IMR-90 (cell line): Measurements from ENCODE around the gene ADORA2A. TPM values are rescaled to one million over a fixed set of nuclear protein-coding genes. Genes with fewer than 3 reads are reported as not detected.
A peak's percentile ranks its signal among the peaks of the same experiment; 100 is the strongest.

Experiments used
- ATAC-seq: fragments of 200-7000 bp; cut with Tn5 transposase; 2 replicates; pipeline ENCODE4 v1.9.1; 2020; ENCODE audit warnings: low read depth, mild to moderate bottlenecking, moderate library complexity
- BruUV-seq: library from RNA; stranded (reverse); fragments of 400-500 nt; replicated peaks from 2 replicates; lab custom pipeline; 2021; lab: Mats Ljungman, UMichigan
- CTCF ChIA-PET: fragments of 300-600 bp; formaldehyde crosslinking; extraction: SDS; loops from one replicate; lab custom pipeline; 2021; ENCODE audit warnings: antibody characterized with exemption; lab: Yijun Ruan, JAX
- POLR2A ChIA-PET: fragments of 300-600 bp; sonication (Branson Sonifier 250); formaldehyde crosslinking; loops from one replicate; lab custom pipeline; 2022; ENCODE audit warnings: antibody characterized with exemption; ENCODE audit not compliant: unreplicated experiment; lab: Charles Lee
- DNase-seq: peaks from one replicate; pipeline ENCODE4 v3.0.0; 2013
- H2AFZ ChIP-seq: replicated peaks from 2 replicates; pipeline ENCODE3; 2013; ENCODE audit warnings: low read length, mild to moderate bottlenecking; ENCODE audit not compliant: poor library complexity
- H2AK5ac ChIP-seq: 2 replicates; pipeline ENCODE4 v1.6.1; 2013; ENCODE audit warnings: low read depth, low read length, inconsistent platforms
- H2AK9ac ChIP-seq: replicated peaks from 2 replicates; pipeline ENCODE3; 2013; ENCODE audit warnings: mild to moderate bottlenecking, low read depth, low read length, moderate library complexity; ENCODE audit not compliant: poor library complexity
- H2BK120ac ChIP-seq: 2 replicates; pipeline ENCODE4 v1.6.1; 2013; ENCODE audit warnings: low read depth, low read length, inconsistent platforms
- H2BK15ac ChIP-seq: 3 replicates; pipeline ENCODE4 v1.6.1; 2013; ENCODE audit warnings: low read depth, low read length, inconsistent platforms
- H2BK20ac ChIP-seq: 2 replicates; pipeline ENCODE4 v1.6.1; 2013; ENCODE audit warnings: low read depth, mild to moderate bottlenecking, inconsistent platforms, low read length, moderate library complexity
- H2BK5ac ChIP-seq: 2 replicates; pipeline ENCODE4 v1.6.1; 2013; ENCODE audit warnings: mild to moderate bottlenecking, low read depth, low read length, inconsistent platforms; ENCODE audit not compliant: poor library complexity, severe bottlenecking
- H3K14ac ChIP-seq: replicated peaks from 2 replicates; pipeline ENCODE4 v1.6.1; 2013; ENCODE audit warnings: low read depth, low read length, inconsistent platforms
- H3K18ac ChIP-seq: 2 replicates; pipeline ENCODE4 v1.6.1; 2013; ENCODE audit warnings: low read depth, low read length, control low read depth
- H3K23ac ChIP-seq: 2 replicates; pipeline ENCODE4 v1.6.1; 2013; ENCODE audit warnings: low read depth, low read length, inconsistent platforms
- H3K27ac ChIP-seq: 2 replicates; pipeline ENCODE4 v1.5.1; 2013; ENCODE audit warnings: mild to moderate bottlenecking, control low read depth, low read length; ENCODE audit not compliant: insufficient read depth
- H3K27me3 ChIP-seq: 2 replicates; pipeline ENCODE4 v1.6.1; 2013; ENCODE audit warnings: low read length; ENCODE audit not compliant: control insufficient read depth, insufficient read depth
- H3K36me3 ChIP-seq: 2 replicates; pipeline ENCODE4 v1.6.1; 2013; ENCODE audit warnings: low read length, mixed read lengths; ENCODE audit not compliant: control insufficient read depth, insufficient read depth
- H3K4ac ChIP-seq: 2 replicates; pipeline ENCODE4 v1.6.1; 2013; ENCODE audit warnings: low read depth, low read length, inconsistent platforms
- H3K4me1 ChIP-seq: 2 replicates; pipeline ENCODE4 v1.6.1; 2013; ENCODE audit warnings: low read length, mixed read lengths; ENCODE audit not compliant: control insufficient read depth, insufficient read depth
- H3K4me2 ChIP-seq: 2 replicates; pipeline ENCODE4 v1.6.1; 2013; ENCODE audit warnings: low read depth, mild to moderate bottlenecking, control low read depth, low read length, moderate library complexity
- H3K4me3 ChIP-seq: 2 replicates; pipeline ENCODE4 v1.5.1; 2013; ENCODE audit warnings: low read depth, mild to moderate bottlenecking, control low read depth, low read length, moderate library complexity; ENCODE audit not compliant: insufficient read depth
- H3K56ac ChIP-seq: 2 replicates; pipeline ENCODE4 v1.6.1; 2013; ENCODE audit warnings: low read length, inconsistent platforms; ENCODE audit not compliant: insufficient read depth; ENCODE audit errors: extremely low read depth
- H3K79me1 ChIP-seq, 2 experiments: 2 replicates each; pipeline ENCODE4 v1.6.1; 2013; ENCODE audit warnings: low read length in 2 of 2, inconsistent platforms in 1 of 2, low read depth in 1 of 2
- H3K9ac ChIP-seq: 2 replicates; pipeline ENCODE4 v1.6.1; 2013; ENCODE audit warnings: low read depth, low read length, control low read depth
- H3K9me1 ChIP-seq: 2 replicates; pipeline ENCODE4 v1.6.1; 2013; ENCODE audit warnings: low read length, inconsistent platforms; ENCODE audit not compliant: insufficient read depth
- H3K9me3 ChIP-seq: 2 replicates; pipeline ENCODE4 v1.6.1; 2013; ENCODE audit warnings: low read length; ENCODE audit not compliant: control insufficient read depth, insufficient read depth
- H4K20me1 ChIP-seq: 2 replicates; pipeline ENCODE4 v1.6.1; 2013; ENCODE audit warnings: low read length, inconsistent platforms; ENCODE audit not compliant: insufficient read depth
- H4K5ac ChIP-seq: 2 replicates; pipeline ENCODE4 v1.6.1; 2013; ENCODE audit warnings: mild to moderate bottlenecking, low read depth, low read length, control low read depth
- H4K8ac ChIP-seq, 2 experiments: 2 replicates each; pipeline ENCODE4 v1.6.1; 2013; ENCODE audit warnings: low read depth in 2 of 2, low read length in 2 of 2, control low read depth in 1 of 2, inconsistent platforms in 1 of 2
- H4K91ac ChIP-seq: 2 replicates; pipeline ENCODE4 v1.6.1; 2013; ENCODE audit warnings: low read depth, low read length, inconsistent platforms; ENCODE audit not compliant: insufficient read depth
- BHLHE40 ChIP-seq: fragments of 150-350 bp; IDR thresholded peaks from 2 replicates; pipeline ENCODE4 v1.6.1; 2016; ENCODE audit warnings: mild to moderate bottlenecking, low read depth, low read length
- WGBS, 2 experiments: methylation state at CpG; one replicate each; pipeline versions ENCODE4 v1.1.5 to v1.1.7; 2013; ENCODE audit warnings: missing lambda C conversion rate in 2 of 2; ENCODE audit not compliant: insufficient read length in 1 of 2; ENCODE audit errors: extremely low coverage in 2 of 2; 5-methylcytosine and 5-hydroxymethylcytosine counted together
- dilution Hi-C: fragments of 300-500 bp; cut with HindIII; formaldehyde crosslinking; loops from one replicate; pipeline ENCODE4 v1.14.3; 2018; ENCODE audit warnings: low sequenced_read_pairs; ENCODE audit not compliant: unreplicated experiment
- in situ Hi-C: fragments of 300-500 bp; cut with MboI; formaldehyde crosslinking; loops from 3 replicates; pipeline ENCODE4 v1.14.3; 2019; ENCODE audit warnings: low sequenced_read_pairs, inconsistent platforms, mixed read lengths
- intact Hi-C: fragments of 100-400 bp; cut with micrococcal nuclease; formaldehyde crosslinking; loops from 2 replicates; pipeline ENCODE4 v1.10.0; 2022
- polyA plus RNA-seq, 3 experiments: library from polyadenylated mRNA; depleted of rRNA; stranded (reverse); fragments of >200 nt; gene quantifications; 2 replicates each; pipeline ENCODE4 v1.2.3, GENCODE V29; 2012; ENCODE audit warnings: low replicate concordance in 1 of 3
- total RNA-seq: library from RNA; depleted of rRNA; stranded (reverse); fragments of >200 nt; gene quantifications from 2 replicates; pipeline ENCODE4 v1.2.3, GENCODE V29; 2012

Gene ADORA2A
- total and polyA plus RNA-seq, 2 of the 4 experiments (the other 2 are of a cell fraction), result 0.36 to 1.1 TPM

DNA sequence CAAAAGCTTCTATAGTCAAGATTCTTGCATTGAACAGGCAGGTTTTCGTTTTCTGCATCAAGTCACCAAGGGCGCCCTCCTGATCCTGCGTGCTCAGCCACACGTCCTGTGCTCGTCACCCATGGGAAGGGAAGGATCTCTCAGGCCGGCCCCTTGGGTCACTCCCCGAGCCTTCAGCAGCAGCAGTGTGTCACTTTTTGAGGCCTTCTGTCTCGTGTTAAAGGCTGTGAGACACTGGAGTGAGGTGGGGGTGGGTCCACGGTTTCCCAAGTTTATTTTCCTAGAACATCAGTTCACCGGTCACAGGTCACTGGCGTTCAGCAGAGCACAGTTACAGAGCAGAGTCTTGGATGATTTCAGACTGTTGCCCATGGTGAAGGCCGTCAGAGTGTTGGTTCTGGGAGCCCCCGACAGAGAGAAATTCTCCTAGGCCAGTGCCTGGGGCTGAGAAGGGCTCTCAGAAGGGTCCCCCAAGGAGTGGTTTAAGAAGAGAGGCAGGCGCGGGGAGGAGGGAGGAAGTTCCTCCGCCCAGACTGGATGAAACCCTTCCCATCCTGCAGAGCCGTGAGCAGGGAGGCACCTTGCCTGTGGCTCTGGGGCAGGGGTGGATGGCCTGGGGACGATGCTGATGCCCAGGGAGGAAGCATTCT lies 13.5 kb upstream of the ADORA2A start:
- Histone ChIP-seq H3K18ac (no peak overlapping the region), H2AFZ (no peak overlapping the region), H2BK15ac (no peak overlapping the region), H3K4me3 (no peak overlapping the region), H3K36me3 (peaks cover 15% of the 10 kb centered on the region; the same call in 1 of the 2 replicates), H3K79me1 (peaks cover 20 to 43% of the 10 kb centered on the region in 2 experiments), H3K14ac (no peak overlapping the region), H2BK120ac (no peak overlapping the region), H4K8ac (no peak overlapping the region), H2BK20ac (no peak overlapping the region), H3K9me1 (peaks cover 34% of the 10 kb centered on the region), H3K27me3 (no peaks in the 10 kb centered on the region), H4K20me1 (peaks cover 17% of the 10 kb centered on the region), H3K27ac (no peak overlapping the region), H3K9me3 (no peaks in the 10 kb centered on the region), H3K9ac (no peak overlapping the region), H4K91ac (no peak overlapping the region), H2AK9ac (no peak overlapping the region), H4K5ac (no peak overlapping the region), H3K4me1 (peaks cover 25% of the 10 kb centered on the region), H3K4ac (0 out of 2 replicates have a peak overlapping the region, but pooled peaks have one; percentile 27), H2AK5ac (no peak overlapping the region), H3K23ac (0 out of 2 replicates have a peak overlapping the region, but pooled peaks have one; percentile 33), H3K56ac (no peak overlapping the region), H2BK5ac (no peak overlapping the region), H3K4me2 (no peak overlapping the region)
- dilution Hi-C loops, result no loop called here
- 75% methylated on average over 6 of the region's 18 CpGs; no CpG with 5 or more reads in 1 of the 2 experiments for WGBS, 2 experiments
- no peak for TF ChIP-seq BHLHE40
- in situ Hi-C loops, result no loop called here
- DNase-seq (no peak), ATAC-seq (no peak)
- ChIA-PET POLR2A (no interaction called here), CTCF (no interaction called here)
- intact Hi-C loops, result no loop called here
- no TSS peak for BruUV-seq
